Ectodermal cell (in vitro differentiated cells): Measurements from ENCODE around the gene TFF2.

Experiments used
- H3K27ac ChIP-seq: 2 replicates; pipeline ENCODE4 v1.7.0; 2013; ENCODE audit warnings: mild to moderate bottlenecking, low read depth, low read length; ENCODE audit not compliant: insufficient read depth, poor library complexity, severe bottlenecking
- H3K27me3 ChIP-seq: 2 replicates; pipeline ENCODE4 v1.7.0; 2013; ENCODE audit warnings: mild to moderate bottlenecking, low read length; ENCODE audit not compliant: insufficient read depth, control insufficient read depth, poor library complexity, severe bottlenecking
- H3K36me3 ChIP-seq: one replicate; pipeline ENCODE4 v1.7.0; 2013; ENCODE audit warnings: low read length; ENCODE audit not compliant: control insufficient read depth, insufficient read depth
- H3K4me1 ChIP-seq: one replicate; pipeline ENCODE4 v1.7.0; 2013; ENCODE audit warnings: low read length; ENCODE audit not compliant: control insufficient read depth, insufficient read depth
- H3K4me3 ChIP-seq: 2 replicates; pipeline ENCODE4 v1.7.0; 2013; ENCODE audit warnings: low read depth, low read length, control low read depth; ENCODE audit not compliant: insufficient read depth
- H3K9me3 ChIP-seq: 2 replicates; pipeline ENCODE4 v1.7.0; 2013; ENCODE audit warnings: mild to moderate bottlenecking, low read length, moderate library complexity; ENCODE audit not compliant: control insufficient read depth
- WGBS, 2 experiments: methylation state at CpG; one replicate each; pipeline ENCODE4 v1.1.7; 2013; ENCODE audit warnings: missing lambda C conversion rate in 2 of 2; 5-methylcytosine and 5-hydroxymethylcytosine counted together

TFF2 gene

DNA sequence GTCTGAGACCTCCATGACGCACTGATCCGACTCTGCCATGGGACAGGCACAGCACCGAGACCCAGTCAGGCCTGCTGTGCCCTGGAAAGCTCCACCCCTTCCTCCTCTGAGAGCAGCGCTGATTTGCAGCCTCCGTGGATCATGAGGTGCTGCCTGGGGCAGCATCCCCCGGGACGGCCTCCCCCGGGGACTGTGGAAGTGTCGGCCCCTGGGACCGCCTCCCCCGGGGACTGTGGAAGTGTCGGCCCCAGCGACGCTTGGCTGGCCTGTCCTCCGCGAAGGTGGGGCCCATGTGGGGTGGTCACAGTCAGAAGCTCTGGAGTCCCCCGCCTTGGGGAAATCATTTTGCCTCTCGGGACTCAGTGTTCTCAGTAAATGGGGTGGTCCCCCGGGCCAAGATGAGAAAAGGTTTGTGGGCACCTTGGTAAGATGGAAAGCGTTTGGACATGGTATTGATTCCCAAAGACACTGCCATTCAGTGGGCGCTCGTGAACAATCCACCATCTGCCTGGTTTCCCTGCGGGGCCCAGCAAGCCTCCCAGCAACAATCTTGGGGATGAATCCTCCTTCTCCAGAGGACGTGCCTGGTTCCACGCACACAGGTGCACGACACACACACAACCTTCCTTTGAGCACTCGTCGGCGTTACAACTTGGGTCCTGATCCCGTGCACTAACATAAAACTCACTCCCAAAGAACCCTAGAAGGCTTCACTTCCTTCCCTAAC lies 3.0 kb downstream of the TFF2 start:
- Histone ChIP-seq H3K27ac (no peak overlapping the region), H3K4me1 (no peaks in the 10 kb centered on the region), H3K27me3 (no peaks in the 10 kb centered on the region), H3K9me3 (no peaks in the 10 kb centered on the region), H3K4me3 (no peak overlapping the region), H3K36me3 (no peaks in the 10 kb centered on the region)
- WGBS, 2 experiments, result 93 to 94% methylated on average over 30 of the region's 30 CpGs

DNA sequence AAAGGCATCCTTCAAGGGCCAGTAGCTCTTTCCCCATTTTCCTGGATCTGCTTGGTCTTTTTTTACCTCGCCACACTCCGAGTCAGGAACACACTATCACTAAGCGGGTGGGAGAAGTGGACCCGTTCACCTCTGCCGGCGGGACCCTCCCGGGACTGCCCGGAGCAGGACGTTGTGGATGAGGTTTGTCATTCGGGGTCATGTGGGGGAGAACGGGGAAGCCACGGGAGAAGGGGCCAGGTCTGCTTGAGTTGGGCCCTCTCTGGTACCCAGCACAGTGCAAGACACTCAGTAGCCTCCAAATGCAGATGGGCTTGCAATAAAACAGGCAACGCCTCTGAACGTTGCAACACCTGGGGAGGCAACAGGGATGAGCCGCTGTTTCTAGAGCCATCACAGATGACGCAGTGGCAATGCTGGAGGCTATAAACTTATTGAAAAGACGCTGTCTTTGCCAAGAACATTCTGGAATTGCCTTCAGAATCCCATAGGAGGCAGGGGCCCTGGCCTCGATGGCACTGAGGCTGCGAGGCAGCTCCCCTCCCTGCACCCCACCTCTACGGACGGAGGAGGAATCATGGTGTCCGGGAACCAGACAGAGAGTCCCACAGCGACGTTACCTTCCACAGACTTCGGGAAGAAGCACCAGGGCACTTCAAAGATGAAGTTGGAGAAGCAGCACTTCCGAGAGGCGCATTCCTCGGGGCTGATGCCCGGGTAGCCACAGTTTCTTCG lies 3.8 kb downstream of the TFF2 start:
- no peaks in the 10 kb centered on the region for H3K9me3 ChIP-seq
- no peak overlapping the region for H3K27ac ChIP-seq
- 96% methylated on average over 30 of the region's 30 CpGs for WGBS, 2 experiments
- H3K4me3 ChIP-seq, result no peak overlapping the region
- H3K27me3 ChIP-seq, result no peaks in the 10 kb centered on the region
- H3K36me3 ChIP-seq, result no peaks in the 10 kb centered on the region
- H3K4me1 ChIP-seq, result no peaks in the 10 kb centered on the region

DNA sequence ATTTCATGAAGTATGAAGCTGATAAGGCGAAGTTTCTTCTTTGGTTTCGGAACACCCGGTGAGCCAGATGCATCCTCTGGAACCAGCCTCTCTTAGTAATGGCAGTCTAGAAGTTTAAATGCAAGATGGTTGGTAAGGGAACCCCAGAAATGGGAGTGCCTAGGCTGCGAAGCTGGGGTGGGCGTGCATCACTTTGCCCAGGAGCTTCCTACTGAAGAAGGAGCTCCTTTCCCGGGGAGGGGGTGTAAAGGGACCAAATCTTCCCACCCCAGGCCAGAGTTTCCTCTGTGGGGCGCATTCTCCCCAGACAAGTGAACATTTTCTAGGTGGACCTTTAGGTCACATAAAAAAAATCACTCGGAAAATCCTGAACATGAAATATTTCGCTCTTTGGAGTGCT lies 4.4 kb downstream of the TFF2 start:
- Histone ChIP-seq H3K4me1 (no peaks in the 10 kb centered on the region), H3K27ac (no peak overlapping the region), H3K27me3 (no peaks in the 10 kb centered on the region), H3K4me3 (no peak overlapping the region), H3K9me3 (no peaks in the 10 kb centered on the region), H3K36me3 (no peaks in the 10 kb centered on the region)
- WGBS, 2 experiments, result 93 to 97% methylated on average over 9 of the region's 9 CpGs

- no peaks in the 10 kb centered on the region for H3K36me3 ChIP-seq
- H3K9me3 ChIP-seq, result no peaks in the 10 kb centered on the region
- WGBS, 2 experiments, result 81 to 85% methylated on average over 4 of the region's 4 CpGs
- H3K4me1 ChIP-seq, result no peaks in the 10 kb centered on the region
- H3K27me3 ChIP-seq, result no peaks in the 10 kb centered on the region
- H3K27ac ChIP-seq, result no peak overlapping the region
- no peak overlapping the region for H3K4me3 ChIP-seq
Measured at GRCh38 chr21:42344631-42345030, 6.2 kb downstream of the TFF2 start.

DNA sequence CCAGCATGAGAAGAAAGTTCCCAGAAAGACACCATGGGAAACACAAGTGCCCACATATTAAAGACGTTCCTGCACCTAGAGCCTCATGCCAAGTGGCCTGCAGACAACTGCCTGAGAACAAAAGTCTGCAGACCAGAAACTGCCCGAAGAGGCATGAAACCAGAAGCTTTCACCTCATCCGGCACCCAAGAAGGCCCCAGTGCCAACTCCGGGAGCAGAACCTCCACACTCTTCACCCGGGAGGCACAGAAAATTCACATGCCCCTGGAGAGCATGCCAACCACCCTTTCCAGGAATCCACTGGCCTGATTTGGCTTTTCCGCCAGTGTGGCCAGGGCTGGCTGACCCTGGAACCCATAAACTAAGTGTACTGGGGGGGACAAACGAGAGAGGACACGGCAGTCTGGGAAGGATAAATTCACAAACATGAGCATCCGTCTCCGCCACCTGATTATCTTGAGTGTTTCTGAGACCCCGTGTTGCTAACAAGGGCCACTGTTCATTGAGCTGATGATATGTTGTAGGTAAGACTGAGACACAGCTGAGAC lies 6.8 kb downstream of the TFF2 start:
- H3K4me3 ChIP-seq, result no peak overlapping the region
- no peaks in the 10 kb centered on the region for H3K9me3 ChIP-seq
- no peaks in the 10 kb centered on the region for H3K4me1 ChIP-seq
- H3K27ac ChIP-seq, result no peak overlapping the region
- no peaks in the 10 kb centered on the region for H3K27me3 ChIP-seq
- no peaks in the 10 kb centered on the region for H3K36me3 ChIP-seq
- 95% methylated on average over 11 of the region's 11 CpGs for WGBS, 2 experiments

GRCh38 chr21:42343556-42343955 lies 7.2 kb downstream of the TFF2 start:
- WGBS, 2 experiments, result 94 to 97% methylated on average over 6 of the region's 6 CpGs
- Histone ChIP-seq H3K36me3 (no peaks in the 10 kb centered on the region), H3K4me3 (no peak overlapping the region), H3K9me3 (no peaks in the 10 kb centered on the region), H3K27me3 (no peaks in the 10 kb centered on the region), H3K27ac (no peak overlapping the region), H3K4me1 (no peaks in the 10 kb centered on the region)

GRCh38 chr21:42343101-42343500 lies 7.7 kb downstream of the TFF2 start:
- Histone ChIP-seq H3K27ac (no peak overlapping the region), H3K4me1 (no peaks in the 10 kb centered on the region), H3K9me3 (no peaks in the 10 kb centered on the region), H3K36me3 (no peaks in the 10 kb centered on the region), H3K4me3 (no peak overlapping the region), H3K27me3 (no peaks in the 10 kb centered on the region)
- 76 to 77% methylated on average over 10 of the region's 10 CpGs for WGBS, 2 experiments

DNA sequence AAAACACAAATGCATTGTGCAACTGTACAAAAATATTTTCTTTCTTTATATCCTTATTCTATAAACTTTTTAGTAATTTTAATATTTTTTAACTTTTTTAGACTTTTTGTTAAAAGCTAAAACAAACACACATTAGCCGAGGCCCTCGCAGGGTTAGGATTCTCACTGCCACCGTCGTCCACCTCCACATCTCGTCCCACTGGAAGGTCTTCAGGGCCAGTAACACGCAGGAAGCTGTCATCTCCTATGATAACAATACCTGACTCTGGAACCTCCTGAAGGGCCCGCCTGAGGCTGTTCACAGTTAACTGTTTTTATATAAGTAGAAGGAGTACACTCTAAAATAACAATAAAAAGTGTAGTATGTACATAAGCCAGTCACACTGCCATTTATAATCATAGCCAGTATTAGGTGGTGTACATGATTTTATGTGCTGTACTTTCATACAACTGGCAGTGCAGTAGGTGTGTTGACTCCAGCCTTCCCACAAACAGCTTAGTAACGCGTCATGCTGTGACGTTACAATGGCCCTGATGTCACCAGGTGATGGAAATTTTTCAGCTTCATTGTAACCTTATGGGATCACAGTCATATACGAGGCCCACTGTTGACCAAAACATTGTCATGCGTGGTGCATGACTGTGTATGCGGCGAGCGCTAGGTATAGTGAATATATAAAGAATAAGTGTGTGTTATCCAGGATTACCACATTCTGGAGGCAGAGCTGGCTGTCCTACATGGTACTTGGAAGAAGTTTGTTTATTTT lies 8.8 kb downstream of the TFF2 start:
- 94 to 95% methylated on average over 14 to 15 of the region's 15 CpGs for WGBS, 2 experiments
- Histone ChIP-seq H3K36me3 (no peaks in the 10 kb centered on the region), H3K9me3 (no peaks in the 10 kb centered on the region), H3K4me3 (no peak overlapping the region), H3K27me3 (no peaks in the 10 kb centered on the region), H3K4me1 (no peaks in the 10 kb centered on the region), H3K27ac (no peak overlapping the region)

DNA sequence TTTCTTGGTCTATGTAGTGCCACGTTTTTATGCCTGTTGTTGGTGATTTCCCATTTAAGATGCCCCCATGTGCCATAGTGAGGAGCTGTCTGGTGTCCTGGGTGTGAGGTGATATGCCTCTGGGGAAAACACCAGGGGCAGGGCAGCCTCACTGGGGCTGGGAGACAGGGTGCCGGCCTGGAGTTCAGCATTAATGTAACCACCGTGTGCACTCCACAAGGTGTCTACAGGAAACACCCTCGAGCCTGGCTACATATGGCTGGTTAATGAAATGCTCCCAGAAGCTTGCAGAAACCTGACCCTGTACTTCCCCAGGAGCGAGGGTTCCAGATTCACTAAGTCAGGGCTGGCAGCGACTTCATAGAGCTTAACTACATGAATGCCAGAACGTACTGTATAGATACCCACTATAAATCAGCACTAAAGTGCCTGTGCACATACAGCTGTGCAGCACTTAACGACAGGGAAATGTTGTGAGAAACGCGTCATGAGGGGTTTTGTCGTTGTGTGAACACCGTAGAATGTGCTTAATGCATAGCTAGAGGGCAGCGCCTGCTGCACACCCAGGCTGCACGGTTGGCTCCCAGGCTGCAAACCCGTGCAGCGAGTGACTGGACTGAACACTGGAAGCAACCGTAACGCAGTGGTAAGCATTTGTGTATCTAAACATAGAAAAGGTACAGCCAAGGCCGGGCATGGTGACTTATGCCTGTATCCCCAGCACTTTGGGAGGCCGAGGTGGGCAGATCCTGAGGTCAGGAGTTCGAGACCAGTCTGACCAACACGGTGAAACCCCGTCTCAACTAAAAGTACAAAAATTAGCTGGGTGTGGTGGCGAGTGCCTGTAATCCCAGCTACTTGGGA lies 10.4 kb downstream of the TFF2 start:
- WGBS, 2 experiments, result 91 to 95% methylated on average over 24 of the region's 24 CpGs
- Histone ChIP-seq H3K27me3 (no peaks in the 10 kb centered on the region), H3K36me3 (no peaks in the 10 kb centered on the region), H3K4me1 (peaks cover 6% of the 10 kb centered on the region), H3K4me3 (no peak overlapping the region), H3K9me3 (no peaks in the 10 kb centered on the region), H3K27ac (no peak overlapping the region)
